Measurements from ENCODE around the gene ST6GALNAC1. TPM values are rescaled to one million over a fixed set of nuclear protein-coding genes. Genes with fewer than 3 reads are reported as not detected.

Gene ST6GALNAC1
- total RNA-seq, 1 experiment from 2014 or later = not detected

DNA sequence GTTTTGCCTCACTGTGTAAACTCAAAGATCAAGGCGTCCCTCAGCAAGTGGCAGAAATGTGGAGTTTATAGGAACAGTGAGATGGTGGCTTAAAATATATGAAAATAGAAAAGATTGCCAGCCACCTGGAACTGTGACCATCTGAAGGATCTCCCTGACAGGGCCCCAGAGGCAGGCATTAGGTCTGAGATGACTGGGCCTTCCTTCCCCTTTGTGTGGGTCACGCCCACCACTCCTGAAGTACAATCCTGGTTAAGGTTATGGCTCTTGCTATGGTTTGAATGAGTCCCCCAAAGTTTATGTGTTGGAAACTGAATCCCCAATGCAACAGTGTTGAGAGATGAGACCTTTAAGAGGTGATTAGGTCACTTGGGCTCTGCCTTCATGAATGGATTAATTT lies 64.3 kb downstream of the ST6GALNAC1 start:
- H3K79me2 ChIP-seq (ENCODE audit: insufficient read depth, low read length) = no peaks in the 10 kb centered on the region
- no peak overlapping the region for H2AFZ ChIP-seq (ENCODE audit: low read depth, low read length, poor library complexity, severe bottlenecking)
- RAD21 ChIA-PET (ENCODE audit: low non-redundant PET in 1 of 2, low total read pairs in 2 of 2, uncharacterized antibody in 2 of 2, unreplicated experiment in 2 of 2) = no interaction called here
- TF ChIP-seq SP1 (IDR thresholded peaks at IDR 0.05; ENCODE audit: low read depth) = no peak
- no peak for TF ChIP-seq REST (IDR thresholded peaks at IDR 0.05; ENCODE audit: low read depth)
- TF ChIP-seq ZBTB33 (IDR thresholded peaks at IDR 0.05; ENCODE audit: extremely low read depth, insufficient replicate concordance, low read length) = no peak
- no peak for TF ChIP-seq MAX (IDR thresholded peaks at IDR 0.05)
- no peak for TF ChIP-seq FOSL1 (IDR thresholded peaks at IDR 0.05; ENCODE audit: low read depth)
- no peak for TF ChIP-seq YY1 (IDR thresholded peaks at IDR 0.05; ENCODE audit: extremely low read depth, insufficient replicate concordance, low read depth, low read length)
- TF ChIP-seq SIN3A (IDR thresholded peaks at IDR 0.05; ENCODE audit: low read depth) = no peak
- TF ChIP-seq CTCF (IDR thresholded peaks at IDR 0.05 in 2 of 3, conservative IDR thresholded peaks at IDR 0.05 in 1 of 3; ENCODE audit: borderline replicate concordance in 1 of 3, insufficient read depth in 1 of 3, low read depth in 2 of 3, low read length in 2 of 3) = no peak
- no peak for TF ChIP-seq ELF1 (IDR thresholded peaks at IDR 0.05; ENCODE audit: borderline replicate concordance, low read depth)
- no peak for TF ChIP-seq RAD21 (IDR thresholded peaks at IDR 0.05; ENCODE audit: low read depth)
- H3K9me2 ChIP-seq (ENCODE audit: insufficient read depth) = no peaks in the 10 kb centered on the region
- no peak overlapping the region for H3K27ac ChIP-seq (ENCODE audit: low read depth, low read length)
- no peaks in the 10 kb centered on the region for H4K20me1 ChIP-seq (ENCODE audit: insufficient read depth)
- no peaks in the 10 kb centered on the region for H3K36me3 ChIP-seq (ENCODE audit: control insufficient read depth in 1 of 2, insufficient read depth in 2 of 2, low read length in 2 of 2)
- peaks cover 7 to 20% of the 10 kb centered on the region in 2 experiments; a peak in 3 of 4 replicates for H3K4me1 ChIP-seq (ENCODE audit: control insufficient read depth in 1 of 2, insufficient read depth in 2 of 2, low read length in 2 of 2)
- no peak overlapping the region for H3K9ac ChIP-seq (ENCODE audit: low read length)
- no peaks in the 10 kb centered on the region for H3K9me3 ChIP-seq (ENCODE audit: control insufficient read depth in 1 of 2, insufficient read depth in 1 of 2, low read depth in 1 of 2, low read length in 2 of 2)
- H3K27me3 ChIP-seq (ENCODE audit: insufficient read depth, low read length) = no peaks in the 10 kb centered on the region
- intact Hi-C loops (cut with micrococcal nuclease) = no loop called here
- CTCF ChIA-PET = interaction anchor here (0.5 to 1.2 kb wide), 5 partner anchors 8 to 92 kb away, joined by 3 to 4 read pairs (median 3); no protein-coding TSS in a partner anchor
- ATAC-seq (no peak), DNase-seq (ENCODE audit: low read depth, low spot score) (no peak)
- no TSS peak for BruUV-seq (replicated peaks)
- no peak overlapping the region for H3K4me3 ChIP-seq (replicated peaks in 1 of 2; ENCODE audit: low read depth in 1 of 2, low read length in 2 of 2)
- POLR2A ChIA-PET = interaction anchor here (0.6 to 1.2 kb wide), 2 partner anchors 22 to 74 kb away, joined by 3 read pairs; no protein-coding TSS in a partner anchor
- H3K4me2 ChIP-seq (ENCODE audit: low read length) = no peak overlapping the region

Measured in HCT116 (cell line).